Cardiac septum (tissue), 1 donor: ENCODE results near the gene MS4A6E. TPM values are rescaled to one million over a fixed set of nuclear protein-coding genes. Genes with fewer than 3 reads are reported as not detected.

Experiments
- DNase-seq: peaks from one replicate; pipeline ENCODE4 v3.0.0-alpha.2; 2020; ENCODE audit warnings: low spot score
- intact Hi-C: fragments of 100-400 bp; cut with DNase I; formaldehyde crosslinking; loops from one replicate; pipeline ENCODE4 v1.14.0; 2022
- total RNA-seq: library from RNA; stranded (reverse); fragmentation: NEBNext Ultra II Directional; extraction: Animal tissue kit (Norgen Biotek cat#: 25700); gene quantifications from one replicate; pipeline ENCODE4 v1.2.1, GENCODE V29; 2021
- donor health status: DM: no; HTN: no; CAD: no.

Gene MS4A6E
- total RNA-seq, 1 donor from 2014 or later: not detected

- intact Hi-C loops: no loop called here
- DNase-seq: no peak
These were observed 43.3 kb downstream of the MS4A6E start for GRCh38 chr11:60370252-60370810.

GRCh38 chr11:60370811-60371298 is 43.8 kb downstream of the MS4A6E start:
- DNase-seq: no peak
- intact Hi-C loops: no loop called here

GRCh38 chr11:60371386-60371785 is 44.3 kb downstream of the MS4A6E start:
- DNase-seq: no peak
- intact Hi-C loops: no loop called here

GRCh38 chr11:60371854-60372253 is 44.8 kb downstream of the MS4A6E start:
- intact Hi-C loops: no loop called here
- DNase-seq: no peak

GRCh38 chr11:60372767-60373166 is 45.7 kb downstream of the MS4A6E start:
- intact Hi-C loops: no loop called here
- no peak for DNase-seq

GRCh38 chr11:60375316-60375715 is 48.3 kb downstream of the MS4A6E start:
- intact Hi-C loops: no loop called here
- DNase-seq: no peak

- intact Hi-C loops: no loop called here
- DNase-seq: no peak
These were observed 49.5 kb downstream of the MS4A6E start for GRCh38 chr11:60376601-60377000.

GRCh38 chr11:60377401-60378136 is 50.5 kb downstream of the MS4A6E start:
- DNase-seq: no peak
- intact Hi-C loops: no loop called here

- DNase-seq: no peak
- intact Hi-C loops: no loop called here
These were observed 51.3 kb downstream of the MS4A6E start, which contains the start of gene MS4A7 for GRCh38 chr11:60378354-60378753. Gene MS4A7 (plus strand): TSS chr11:60378532. CDS start chr11:60383142, 4,610 bp downstream.

- intact Hi-C loops: no loop called here
- DNase-seq: no peak
These were observed 62.3 kb downstream of the MS4A6E start for GRCh38 chr11:60389279-60389910.

- intact Hi-C loops: no loop called here
- no peak for DNase-seq
These were observed 63.4 kb downstream of the MS4A6E start for GRCh38 chr11:60390419-60390818.

Other genes starting within 250 kb of the MS4A6E start
- 0.67 TPM for gene MS4A2, start 238.6 kb upstream of the MS4A6E start, total RNA-seq
- 22.2 TPM for gene MS4A6A, start 144.2 kb upstream of the MS4A6E start, total RNA-seq
- gene MS4A4E, start 84.1 kb upstream of the MS4A6E start, total RNA-seq: 0.62 TPM
- gene MS4A4A, start 46.6 kb upstream of the MS4A6E start, total RNA-seq: 8.8 TPM
- 8.2 TPM for gene MS4A7, start 51.3 kb downstream of the MS4A6E start, total RNA-seq
- gene MS4A14, start 69.2 kb downstream of the MS4A6E start, total RNA-seq: 0.51 TPM
- gene MS4A5, start 102.3 kb downstream of the MS4A6E start, total RNA-seq: not detected
- not detected for gene MS4A1, start 128.6 kb downstream of the MS4A6E start, total RNA-seq
- gene MS4A12, start 165.5 kb downstream of the MS4A6E start, total RNA-seq: not detected
- gene MS4A13, start 188.1 kb downstream of the MS4A6E start, total RNA-seq: not detected